Neural progenitor cell (in vitro differentiated cells): Measurements from ENCODE around the gene EIPR1. TPM values are rescaled to one million over a fixed set of nuclear protein-coding genes. Genes with fewer than 3 reads are reported as not detected.

Source experiments
- DNase-seq: peaks from one replicate; pipeline ENCODE4 v3.0.0-alpha.2; 2016; ENCODE audit warnings: low spot score
- H2AFZ ChIP-seq: fragments of 200-600 bp; sonication (generic); replicated peaks from 2 replicates; pipeline ENCODE4 v1.6.1; 2016; ENCODE audit warnings: antibody characterized with exemption
- H3F3A ChIP-seq: fragments of 200-600 bp; sonication (generic); 2 replicates; pipeline ENCODE4 v1.6.1; 2016; ENCODE audit warnings: antibody characterized with exemption, low read depth
- H3K27ac ChIP-seq: fragments of 200-600 bp; sonication (generic); 2 replicates; pipeline ENCODE4 v1.5.1; 2016; ENCODE audit warnings: mild to moderate bottlenecking
- H3K27me3 ChIP-seq: fragments of 200-600 bp; sonication (generic); 2 replicates; pipeline ENCODE4 v1.6.1; 2016; ENCODE audit warnings: mild to moderate bottlenecking, moderate library complexity
- H3K36me3 ChIP-seq: fragments of 200-600 bp; sonication (generic); 2 replicates; pipeline ENCODE4 v1.5.1; 2016
- H3K4me1 ChIP-seq: fragments of 200-600 bp; sonication (generic); 2 replicates; pipeline ENCODE4 v1.6.1; 2016; ENCODE audit warnings: mixed run types
- H3K4me2 ChIP-seq: fragments of 200-600 bp; sonication (generic); 2 replicates; pipeline ENCODE4 v1.6.1; 2016
- H3K4me3 ChIP-seq: fragments of 200-600 bp; sonication (generic); 2 replicates; pipeline ENCODE4 v1.5.1; 2016
- H3K79me2 ChIP-seq: fragments of 200-600 bp; sonication (generic); 2 replicates; pipeline ENCODE4 v1.6.1; 2016; ENCODE audit warnings: low read depth
- H3K9ac ChIP-seq: fragments of 200-600 bp; sonication (generic); 2 replicates; pipeline ENCODE4 v1.6.1; 2016
- H3K9me3 ChIP-seq: fragments of 200-600 bp; sonication (generic); 2 replicates; pipeline ENCODE4 v1.5.1; 2016; ENCODE audit warnings: low read depth
- H4K20me1 ChIP-seq: fragments of 200-600 bp; sonication (generic); 2 replicates; pipeline ENCODE4 v1.6.1; 2016; ENCODE audit warnings: low read depth
- H3K27ac Mint-ChIP-seq: 3 replicates; pipeline ENCODE4 v1.8.0; 2021; ENCODE audit warnings: mixed read lengths
- H3K27me3 Mint-ChIP-seq: 2 replicates; pipeline ENCODE4 v1.8.0; 2022; ENCODE audit warnings: low read depth, mild to moderate bottlenecking, inconsistent platforms, moderate library complexity, mixed read lengths; ENCODE audit not compliant: insufficient read depth
- H3K36me3 Mint-ChIP-seq: 3 replicates; pipeline ENCODE4 v1.8.0; 2021; ENCODE audit warnings: mixed read lengths
- H3K4me1 Mint-ChIP-seq: 3 replicates; pipeline ENCODE4 v1.8.0; 2021; ENCODE audit warnings: mixed read lengths
- H3K4me3 Mint-ChIP-seq: 3 replicates; pipeline ENCODE4 v1.8.0; 2021; ENCODE audit warnings: mild to moderate bottlenecking, moderate library complexity, mixed read lengths
- H3K9me3 Mint-ChIP-seq: 3 replicates; pipeline ENCODE4 v1.8.0; 2020; ENCODE audit warnings: mixed read lengths
- CTCF ChIP-seq: fragments of 200-600 bp; sonication (generic); IDR thresholded peaks from 2 replicates; pipeline ENCODE4 v1.5.1; 2017; ENCODE audit warnings: antibody characterized with exemption, mild to moderate bottlenecking
- EZH2 ChIP-seq: fragments of 200-600 bp; sonication (generic); IDR thresholded peaks from 2 replicates; pipeline ENCODE4 v1.6.1; 2017; ENCODE audit warnings: antibody characterized with exemption, mild to moderate bottlenecking, moderate library complexity
- EZH2phosphoT487 ChIP-seq: fragments of 200-600 bp; sonication (generic); IDR thresholded peaks from 2 replicates; pipeline ENCODE4 v1.6.1; 2017; ENCODE audit warnings: antibody characterized with exemption
- total RNA-seq: library from RNA; depleted of rRNA; stranded (reverse); fragments of >200 nt; gene quantifications from 2 replicates; pipeline ENCODE4 v1.2.3, GENCODE V29; 2015; ENCODE audit warnings: low replicate concordance

Gene EIPR1
- total RNA-seq, 1 donor from 2014 or later, result 57.1 TPM

GRCh38 chr2:3312576-3313345 is 64.9 kb downstream of the EIPR1 start:
- Mint-ChIP-seq H3K27ac (no peak overlapping the region), H3K9me3 (peaks cover 2% of the 10 kb centered on the region), H3K36me3 (peaks cover 2% of the 10 kb centered on the region), H3K4me1 (no peaks in the 10 kb centered on the region), H3K4me3 (no peak overlapping the region), H3K27me3 (peaks cover 3% of the 10 kb centered on the region)
- no peaks in the 10 kb centered on the region for H3K27me3 ChIP-seq
- H3K9ac ChIP-seq, result no peak overlapping the region
- no peak for TF ChIP-seq EZH2phosphoT487
- TF ChIP-seq CTCF, result no peak
- no peak for TF ChIP-seq EZH2
- no peak overlapping the region for H2AFZ ChIP-seq
- H3K4me3 ChIP-seq, result no peak overlapping the region
- no peak overlapping the region for H3K27ac ChIP-seq
- H3F3A ChIP-seq, result no peaks in the 10 kb centered on the region
- no peaks in the 10 kb centered on the region for H3K4me1 ChIP-seq
- H4K20me1 ChIP-seq, result peaks cover 5% of the 10 kb centered on the region
- H3K36me3 ChIP-seq, result no peaks in the 10 kb centered on the region
- no peaks in the 10 kb centered on the region for H3K9me3 ChIP-seq
- DNase-seq, result no peak
- no peaks in the 10 kb centered on the region for H3K79me2 ChIP-seq
- H3K4me2 ChIP-seq, result no peak overlapping the region

GRCh38 chr2:3311601-3312000 is 66.0 kb downstream of the EIPR1 start:
- Histone ChIP-seq H3K79me2 (no peaks in the 10 kb centered on the region), H3K4me2 (no peak overlapping the region), H2AFZ (no peak overlapping the region), H3K36me3 (no peaks in the 10 kb centered on the region), H3K4me3 (no peak overlapping the region), H4K20me1 (peaks cover 6% of the 10 kb centered on the region), H3K27ac (no peak overlapping the region), H3K9me3 (no peaks in the 10 kb centered on the region), H3F3A (no peaks in the 10 kb centered on the region), H3K27me3 (no peaks in the 10 kb centered on the region), H3K9ac (no peak overlapping the region), H3K4me1 (no peaks in the 10 kb centered on the region)
- TF ChIP-seq EZH2 (no peak), CTCF (no peak), EZH2phosphoT487 (no peak)
- Mint-ChIP-seq H3K9me3 (peaks cover 2% of the 10 kb centered on the region), H3K4me1 (no peaks in the 10 kb centered on the region), H3K4me3 (no peak overlapping the region), H3K36me3 (peaks cover 2% of the 10 kb centered on the region), H3K27me3 (no peaks in the 10 kb centered on the region), H3K27ac (no peak overlapping the region)
- no peak for DNase-seq

- H3K36me3 Mint-ChIP-seq, result peaks cover 2% of the 10 kb centered on the region
- Histone ChIP-seq H3K27me3 (no peaks in the 10 kb centered on the region), H3K9ac (no peak overlapping the region), H3K36me3 (no peaks in the 10 kb centered on the region), H2AFZ (no peak overlapping the region), H3K9me3 (no peaks in the 10 kb centered on the region), H4K20me1 (peaks cover 6% of the 10 kb centered on the region), H3K4me2 (no peak overlapping the region), H3K79me2 (no peaks in the 10 kb centered on the region), H3F3A (no peaks in the 10 kb centered on the region), H3K27ac (no peak overlapping the region), H3K4me1 (no peaks in the 10 kb centered on the region), H3K4me3 (no peak overlapping the region)
- TF ChIP-seq EZH2phosphoT487 (no peak), EZH2 (no peak)
- no peak overlapping the region for H3K27ac Mint-ChIP-seq
- peaks cover 3% of the 10 kb centered on the region for H3K4me1 Mint-ChIP-seq
- no peaks in the 10 kb centered on the region for H3K27me3 Mint-ChIP-seq
- H3K4me3 Mint-ChIP-seq, result no peak overlapping the region
- no peak for DNase-seq
- peaks cover 5% of the 10 kb centered on the region for H3K9me3 Mint-ChIP-seq
These were observed 67.9 kb downstream of the EIPR1 start for GRCh38 chr2:3309496-3310355.
